Right ventricle myocardium superior (tissue), 1 donor: Measurements from ENCODE around the gene POLR3G. TPM values are rescaled to one million over a fixed set of nuclear protein-coding genes. Genes with fewer than 3 reads are reported as not detected.

Experiments
- total RNA-seq: library from RNA; stranded (reverse); fragmentation: NEBNext Ultra II Directional; extraction: Animal tissue kit (Norgen Biotek cat#: 25700); gene quantifications from one replicate; pipeline ENCODE4 v1.2.1, GENCODE V29; 2021
- donor health status: DM: no; HTN: yes; CAD: no; lungs with severe emphysema.

POLR3G gene
- total RNA-seq, 1 donor from 2014 or later, result 0.46 TPM

Other genes starting within 250 kb of the POLR3G start
- gene CETN3, start 65.1 kb upstream of the POLR3G start, total RNA-seq, result 27.4 TPM
- 3.8 TPM for gene MBLAC2, start 93 bp upstream of the POLR3G start, total RNA-seq
- gene LYSMD3, start 54.7 kb downstream of the POLR3G start, total RNA-seq, result 18.0 TPM
- gene ADGRV1, start 83.9 kb downstream of the POLR3G start, total RNA-seq, result not detected